ENCODE data around the gene MGLL.

Gene MGLL

DNA sequence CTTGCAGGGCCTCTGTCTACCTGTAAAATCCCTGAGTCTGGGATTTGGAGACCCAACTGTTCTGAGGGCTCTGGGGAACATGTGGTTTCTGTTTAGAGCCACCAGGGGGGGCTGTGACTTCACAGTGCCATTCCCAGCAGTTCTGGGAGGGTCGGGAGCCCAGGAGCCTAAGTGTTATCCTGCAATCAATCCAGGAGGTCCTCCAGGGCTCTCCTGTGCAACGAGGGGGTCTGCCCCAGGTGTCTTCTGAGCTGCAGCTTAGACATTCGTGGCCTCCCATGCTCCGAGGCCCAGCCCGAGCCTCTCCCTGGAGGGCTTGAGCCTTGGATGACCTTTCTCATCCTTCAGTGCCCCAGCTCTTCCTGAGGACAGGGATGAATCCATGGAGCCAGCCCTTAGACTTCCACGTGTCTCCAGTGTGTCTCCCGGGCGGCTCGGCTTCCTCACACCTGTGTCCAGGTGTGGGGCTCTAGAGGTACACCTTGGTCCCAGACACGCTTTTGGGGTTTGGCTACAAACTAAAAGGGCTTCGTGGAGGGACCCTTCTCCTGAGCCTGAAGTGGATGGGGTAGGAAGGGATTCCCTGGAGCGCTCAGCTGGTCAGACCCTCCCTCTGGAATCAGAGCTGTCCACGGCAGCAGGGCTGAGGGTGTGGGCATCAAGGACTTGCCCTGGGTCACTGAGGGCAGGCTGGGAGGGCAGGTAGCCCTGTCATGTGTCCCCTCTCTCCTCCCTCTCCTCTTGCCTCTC is 169.9 kb downstream of the MGLL start:
- DNase-seq (ENCODE audit: low read depth) = no peak

DNA sequence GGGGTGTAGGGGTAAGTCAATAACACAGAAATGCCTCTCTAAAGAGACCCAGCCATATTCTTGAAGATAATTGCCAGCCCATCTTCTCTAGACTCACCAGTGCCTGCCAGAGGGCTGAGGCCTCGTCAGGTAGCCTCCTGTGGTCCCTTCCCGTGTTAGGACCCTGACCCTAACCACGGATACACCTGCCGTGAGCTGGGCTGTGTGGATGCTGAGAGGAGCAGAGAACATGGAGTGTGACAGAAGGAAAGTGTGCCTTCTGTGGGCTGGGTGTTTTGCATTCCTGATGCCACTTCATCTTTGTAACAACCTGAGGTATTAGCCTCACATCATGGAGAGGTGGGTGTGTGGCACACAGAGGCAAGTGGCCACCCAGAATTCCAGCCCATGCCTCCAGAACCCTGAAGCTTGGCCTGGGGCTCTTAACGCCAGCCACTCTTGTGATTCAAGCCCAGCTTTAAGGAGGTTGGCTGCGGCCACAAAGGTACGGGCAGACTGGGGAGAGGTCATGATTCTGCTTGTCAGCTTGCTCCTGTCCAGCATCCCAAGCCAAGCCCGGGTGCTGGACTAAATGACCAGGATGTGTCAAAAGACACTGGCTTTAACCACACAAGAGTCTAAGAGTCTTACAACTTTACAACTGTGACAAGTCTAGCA is 170.7 kb downstream of the MGLL start:
- DNase-seq (ENCODE audit: low read depth) = no peak

DNA sequence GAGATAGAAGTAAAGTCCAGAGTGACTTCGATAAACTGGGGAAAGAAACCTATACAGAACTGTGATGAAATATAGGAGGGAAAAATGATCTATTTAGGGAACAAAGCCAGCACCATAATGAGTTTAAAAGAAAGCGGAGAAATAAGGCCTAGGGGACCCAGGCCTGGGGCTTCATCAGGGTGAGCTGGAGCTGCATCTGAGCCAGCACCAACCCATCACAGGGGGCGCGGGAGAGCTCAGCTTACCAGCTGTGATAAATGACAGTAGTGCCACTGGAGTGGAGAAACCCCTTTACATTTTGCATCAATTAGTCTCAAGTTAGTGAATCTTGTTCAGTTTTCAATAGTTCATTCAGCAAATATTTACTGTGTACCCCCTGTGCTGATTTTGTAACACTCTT is 172.1 kb downstream of the MGLL start:
- no peak for DNase-seq (ENCODE audit: low read depth)

DNA sequence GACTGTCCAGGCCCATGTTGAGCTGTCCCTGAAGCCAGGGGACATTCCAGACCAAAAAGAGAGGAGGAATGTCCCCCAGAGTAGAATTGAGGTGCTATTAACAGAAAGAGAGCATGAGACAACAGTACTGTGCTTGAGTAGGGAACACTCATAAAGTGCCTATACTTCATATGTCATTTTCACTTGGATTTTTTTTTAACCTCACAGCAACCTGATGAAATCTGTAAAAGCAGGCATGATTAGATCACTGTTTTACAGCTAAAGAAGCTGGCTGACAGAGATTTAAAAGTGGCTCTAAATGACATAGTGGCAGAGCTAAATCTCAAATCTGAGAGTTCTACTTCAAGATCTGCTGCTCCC is 174.5 kb downstream of the MGLL start:
- DNase-seq (ENCODE audit: low read depth) = no peak

DNA sequence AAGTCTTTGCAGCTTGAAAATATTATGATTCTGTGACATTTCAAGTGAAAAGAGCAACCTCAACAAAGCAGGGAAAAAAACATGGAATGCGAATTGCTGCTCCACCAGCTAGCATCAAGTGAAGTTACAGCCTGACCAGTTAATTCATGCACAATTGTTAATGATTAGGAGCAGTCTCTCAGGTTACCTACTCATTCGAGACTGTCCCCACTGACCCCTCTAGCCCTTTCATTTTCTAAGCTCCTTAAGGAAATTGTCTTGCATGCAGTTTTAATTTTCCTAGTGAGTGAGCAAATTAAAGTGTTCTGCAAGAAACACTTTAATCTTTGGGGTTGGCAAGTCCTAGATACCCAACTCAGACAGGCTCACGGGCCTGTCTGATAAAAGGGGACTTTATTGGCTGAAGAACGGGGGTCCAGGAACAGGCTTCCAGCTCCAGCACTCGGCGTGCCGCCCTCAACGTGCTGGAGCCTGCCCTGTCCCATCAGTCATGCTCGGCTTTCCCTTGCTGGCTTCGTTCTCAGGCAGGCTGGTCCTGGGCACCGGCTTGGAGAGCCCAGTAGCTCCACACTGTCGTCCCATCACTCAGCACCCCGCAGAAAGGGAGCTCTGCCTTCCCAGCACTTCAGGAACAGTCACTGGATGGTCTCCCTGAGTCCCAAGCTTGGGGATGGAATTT is 175.0 kb downstream of the MGLL start:
- no peak for DNase-seq (ENCODE audit: low read depth)

DNA sequence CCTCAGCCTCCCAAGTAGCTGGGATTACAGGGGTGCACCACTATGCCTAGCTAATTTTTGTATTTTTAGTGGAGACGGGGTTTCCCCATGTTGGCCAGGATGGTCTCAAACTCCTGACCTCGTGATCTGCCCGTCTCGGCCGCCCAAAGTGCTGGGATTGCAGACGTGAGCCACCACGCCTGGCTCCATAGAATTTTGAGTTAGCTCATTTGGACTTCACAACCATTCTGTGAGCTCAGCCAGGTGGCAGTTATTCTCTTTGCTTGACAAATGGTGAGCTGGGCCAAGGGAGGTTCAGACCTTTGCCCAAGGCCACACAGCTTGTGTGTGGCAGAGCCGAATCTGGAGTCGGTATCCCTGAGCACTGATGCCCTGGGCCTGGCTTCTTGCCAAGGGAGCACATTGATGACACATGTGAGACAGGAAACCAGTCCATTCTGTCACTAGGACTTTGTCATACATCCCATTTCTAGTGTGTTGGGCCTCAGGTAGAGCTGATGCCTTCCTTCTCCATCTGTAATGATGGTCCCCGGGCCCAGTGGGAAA is 175.7 kb downstream of the MGLL start:
- no peak for DNase-seq (ENCODE audit: low read depth)

DNA sequence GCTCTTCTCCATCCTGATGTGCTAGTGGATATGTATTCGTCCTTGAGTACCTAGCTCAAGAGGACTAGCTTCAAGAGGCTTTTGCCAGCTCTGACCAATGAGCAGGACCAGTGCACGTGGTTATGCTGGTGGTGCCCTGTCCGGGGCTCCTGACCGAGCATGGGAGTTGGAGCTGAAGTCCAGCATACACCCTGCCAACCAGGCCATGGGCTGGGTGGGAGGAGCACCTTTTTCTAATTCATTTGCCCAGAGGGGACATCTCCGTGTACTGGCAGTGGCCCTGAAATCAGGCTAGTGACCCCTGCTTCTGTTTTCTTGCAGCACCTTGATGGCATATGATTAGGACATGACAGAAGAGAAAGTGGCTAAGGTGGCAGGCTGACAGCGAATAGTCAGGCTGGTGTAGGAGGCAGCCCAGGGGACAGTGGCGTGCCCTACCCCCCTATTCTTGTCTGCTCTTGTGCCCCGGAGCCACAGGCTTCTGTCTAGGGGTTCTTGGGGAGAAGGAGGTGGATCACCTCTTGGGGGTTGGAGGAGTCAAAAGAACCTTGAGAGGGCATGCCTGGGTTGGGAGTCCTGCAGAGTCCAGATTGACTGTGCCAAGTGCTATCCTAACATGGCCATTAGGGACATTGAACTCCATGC is 176.8 kb downstream of the MGLL start:
- no peak for DNase-seq (ENCODE audit: low read depth)

DNA sequence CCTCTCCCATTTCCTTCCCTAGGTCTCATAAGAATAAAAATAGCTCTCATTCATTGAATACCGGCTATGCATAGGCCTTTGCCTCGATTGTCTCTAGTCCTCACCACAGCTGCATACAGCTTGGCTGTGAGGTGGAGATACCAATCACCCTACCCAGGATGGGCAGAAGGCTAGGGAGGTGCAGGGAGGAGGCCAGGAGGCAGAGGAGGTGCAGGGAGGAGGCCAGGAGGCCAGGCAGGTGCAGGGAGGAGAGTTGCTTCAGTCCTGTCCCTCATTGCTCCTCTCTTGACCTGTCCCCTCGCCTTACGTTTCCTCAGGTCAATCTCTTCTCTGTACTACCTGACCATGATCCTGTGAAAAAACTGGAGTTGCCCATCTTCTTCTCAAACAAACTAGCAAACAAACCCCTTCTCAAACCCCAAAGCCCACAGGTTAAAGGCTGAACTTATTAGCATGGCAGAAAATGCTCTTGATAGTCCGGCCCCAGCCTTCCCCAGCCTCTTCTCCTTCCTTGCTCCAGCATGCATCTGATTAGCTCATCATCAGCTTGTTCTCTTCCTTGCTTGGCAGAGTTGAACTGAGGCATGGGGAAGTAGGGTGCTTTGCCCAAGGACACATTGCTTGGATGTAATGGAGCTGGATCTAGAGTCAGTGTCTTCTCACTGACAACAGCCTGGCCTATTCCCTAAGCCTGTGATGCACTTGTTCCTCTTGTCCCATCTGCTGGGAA is 177.5 kb downstream of the MGLL start:
- DNase-seq (ENCODE audit: low read depth) = no peak

DNA sequence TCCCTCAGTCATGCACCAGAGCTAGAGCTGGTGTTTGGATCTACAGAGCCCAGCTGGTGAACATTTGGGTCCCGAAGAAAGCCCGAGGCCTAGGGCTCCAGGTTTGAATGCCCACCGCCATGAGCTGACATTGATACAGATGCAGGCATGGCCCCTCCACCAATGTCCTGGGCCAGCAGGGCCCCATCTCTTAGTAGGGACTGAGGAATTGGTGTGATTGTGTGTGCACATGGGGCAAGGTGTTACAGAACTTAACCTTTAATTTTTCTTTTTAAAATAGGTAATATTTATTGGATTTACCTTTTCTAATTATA is 182.3 kb downstream of the MGLL start:
- no peak for DNase-seq (ENCODE audit: low read depth)

DNA sequence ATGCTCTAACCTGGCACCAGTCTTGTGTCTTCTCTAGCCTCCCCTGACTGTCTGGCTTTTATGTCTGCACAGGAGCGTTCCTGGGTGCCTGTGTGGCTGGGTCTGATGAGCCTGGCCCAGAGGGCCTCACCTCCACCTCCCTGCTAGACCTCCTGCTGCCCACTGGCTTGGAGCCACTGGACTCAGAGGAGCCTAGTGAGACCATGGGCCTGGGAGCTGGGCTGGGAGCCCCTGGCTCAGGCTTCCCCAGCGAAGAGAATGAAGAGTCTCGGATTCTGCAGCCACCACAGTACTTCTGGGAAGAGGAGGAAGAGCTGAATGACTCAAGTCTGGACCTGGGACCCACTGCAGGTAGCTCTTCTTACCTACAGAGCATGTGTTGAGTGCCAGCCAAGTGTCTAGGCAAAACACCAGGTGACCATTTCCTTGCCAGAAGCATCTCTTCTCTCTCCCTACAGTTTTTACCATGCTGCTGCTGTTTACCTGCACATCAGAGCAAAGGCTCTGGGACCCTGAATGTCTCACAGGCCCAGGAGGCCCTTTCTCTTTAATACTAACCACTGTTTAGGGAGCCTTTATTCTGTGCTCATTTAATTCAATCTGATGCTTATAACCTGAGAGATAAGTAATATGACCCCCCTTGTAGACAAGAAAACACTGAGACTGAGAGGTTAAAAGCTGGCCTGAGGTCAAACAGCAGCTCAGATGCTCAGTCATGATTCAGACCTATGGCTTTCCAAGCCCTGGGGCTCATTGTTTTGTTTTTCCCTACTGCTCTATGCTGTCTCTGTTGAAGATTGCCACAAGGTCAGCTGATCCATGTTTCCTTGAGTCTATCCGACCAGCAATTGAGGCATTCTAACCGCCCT is 182.9 kb downstream of the MGLL start:
- no peak for DNase-seq (ENCODE audit: low read depth)

Data from stimulated activated CD8-positive, alpha-beta memory T cell treated with anti-CD3 and anti-CD28 coated beads, Interleukin-15, amount 100 ng/mL, for 24 hours (primary cell).